NB4 (cell line): ENCODE results near the gene TNS1.

Experiments
- DNase-seq: peaks from one replicate; pipeline ENCODE4 v3.0.0; 2010; ENCODE audit warnings: low read depth
- H3K4me3 ChIP-seq: one replicate; pipeline ENCODE4 v1.5.1; 2011; ENCODE audit warnings: mild to moderate bottlenecking, low read depth, low read length, moderate library complexity
- CTCF ChIP-seq: IDR thresholded peaks from one replicate; pipeline ENCODE4 v1.5.1; 2012; ENCODE audit warnings: low read depth, low read length
- MAX ChIP-seq: IDR thresholded peaks from 2 replicates; pipeline ENCODE4 v1.6.1; 2011; ENCODE audit warnings: low read depth, low read length
- MYC ChIP-seq: IDR thresholded peaks from 2 replicates; pipeline ENCODE4 v1.6.1; 2011; ENCODE audit warnings: low read depth, low read length
- POLR2A ChIP-seq: IDR thresholded peaks from 2 replicates; pipeline ENCODE4 v1.6.1; 2011; ENCODE audit warnings: mild to moderate bottlenecking; ENCODE audit not compliant: insufficient read length; ENCODE audit errors: extremely low read depth

TNS1 gene

GRCh38 chr2:217972037-217972436 is 30.8 kb downstream of the TNS1 start:
- no peak for DNase-seq
- H3K4me3 ChIP-seq = no peak overlapping the region
- TF ChIP-seq POLR2A (no peak), MAX (no peak), MYC (no peak), CTCF (no peak)

GRCh38 chr2:217971166-217971565 is 31.6 kb downstream of the TNS1 start:
- TF ChIP-seq POLR2A (no peak), MAX (no peak), MYC (no peak)
- DNase-seq = no peak
- H3K4me3 ChIP-seq = no peak overlapping the region

GRCh38 chr2:217970206-217970605 is 32.6 kb downstream of the TNS1 start:
- DNase-seq = no peak
- no peak overlapping the region for H3K4me3 ChIP-seq
- no peak for TF ChIP-seq MYC
- TF ChIP-seq CTCF = no peak
- no peak for TF ChIP-seq POLR2A
- TF ChIP-seq MAX = no peak

GRCh38 chr2:217969588-217969987 is 33.2 kb downstream of the TNS1 start:
- TF ChIP-seq MAX (no peak), POLR2A (no peak), CTCF (no peak), MYC (no peak)
- no peak overlapping the region for H3K4me3 ChIP-seq
- DNase-seq = no peak

GRCh38 chr2:217968023-217968422 is 34.8 kb downstream of the TNS1 start:
- no peak for TF ChIP-seq MYC
- TF ChIP-seq MAX = no peak
- TF ChIP-seq CTCF = no peak
- no peak for TF ChIP-seq POLR2A
- no peak for DNase-seq
- no peak overlapping the region for H3K4me3 ChIP-seq

- no peak for DNase-seq
- no peak for TF ChIP-seq MYC
- no peak for TF ChIP-seq MAX
- no peak for TF ChIP-seq POLR2A
- no peak for TF ChIP-seq CTCF
- no peak overlapping the region for H3K4me3 ChIP-seq
Measured at GRCh38 chr2:217966423-217967070, 36.2 kb downstream of the TNS1 start.
